NCI-H1436 treated with DMSO at 0.1 percent for 48 hours (cell line): ENCODE results near the gene THBS4.
"Not testable (repeated sequence)": the region's sequence is repeated elsewhere in the genome, so short reads cannot be mapped to it uniquely, and the experiment has no call there.

Source experiments
- DNase-seq: peaks from one replicate; lab custom pipeline; 2025; lab: John Stamatoyannopoulos, UW

The THBS4 gene

DNA sequence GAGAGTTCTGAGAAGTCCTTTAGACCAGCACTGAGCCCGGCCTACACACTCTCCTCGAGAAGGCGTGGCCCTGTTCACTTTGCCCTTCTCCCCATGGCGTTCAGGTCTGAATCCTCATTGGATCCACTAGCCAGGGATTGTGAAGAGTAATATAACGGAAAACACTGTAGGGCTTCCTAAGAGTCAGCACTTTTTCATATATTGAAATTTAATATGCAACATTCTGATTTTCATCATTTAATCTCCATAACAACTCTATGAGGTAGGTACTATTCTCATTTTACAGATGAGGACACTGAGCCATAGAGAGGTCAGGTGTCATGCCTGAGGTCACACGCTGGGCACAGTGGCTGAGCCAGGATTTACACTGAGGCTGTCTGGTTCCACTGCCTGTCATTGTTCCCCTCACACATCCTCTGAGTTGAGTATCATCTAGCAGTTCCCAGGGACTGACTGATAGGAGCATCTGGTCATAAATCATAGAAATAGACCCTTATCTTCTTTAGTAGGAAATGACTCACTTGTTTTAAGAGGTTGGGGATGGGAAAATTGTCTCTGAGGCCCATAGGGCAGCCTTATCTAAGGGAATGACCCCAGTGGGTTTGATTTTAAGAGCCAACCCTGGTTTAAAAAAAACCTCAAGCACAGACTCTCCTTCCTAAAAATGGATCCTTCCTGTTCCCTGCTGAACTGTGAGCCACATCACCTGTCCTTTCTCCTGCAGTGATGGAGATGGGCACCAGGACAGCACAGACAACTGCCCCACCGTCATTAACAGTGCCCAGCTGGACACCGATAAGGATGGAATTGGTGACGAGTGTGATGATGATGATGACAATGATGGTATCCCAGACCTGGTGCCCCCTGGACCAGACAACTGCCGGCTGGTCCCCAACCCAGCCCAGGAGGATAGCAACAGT lies 41.2 kb downstream of the THBS4 start:
- DNase-seq: no peak

GRCh38 chr5:80077051-80077714 lies 42.0 kb downstream of the THBS4 start:
- no peak for DNase-seq

DNA sequence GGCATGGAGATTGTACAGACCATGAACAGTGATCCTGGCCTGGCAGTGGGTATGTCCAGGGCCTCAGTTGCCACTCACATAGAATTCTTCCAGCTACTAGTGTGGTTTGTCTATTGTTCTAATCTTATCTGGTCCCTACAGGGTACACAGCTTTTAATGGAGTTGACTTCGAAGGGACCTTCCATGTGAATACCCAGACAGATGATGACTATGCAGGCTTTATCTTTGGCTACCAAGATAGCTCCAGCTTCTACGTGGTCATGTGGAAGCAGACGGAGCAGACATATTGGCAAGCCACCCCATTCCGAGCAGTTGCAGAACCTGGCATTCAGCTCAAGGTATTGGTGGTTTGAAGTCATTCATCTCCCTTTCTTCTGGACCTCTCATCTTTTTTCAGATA lies 43.8 kb downstream of the THBS4 start:
- DNase-seq: no peak

DNA sequence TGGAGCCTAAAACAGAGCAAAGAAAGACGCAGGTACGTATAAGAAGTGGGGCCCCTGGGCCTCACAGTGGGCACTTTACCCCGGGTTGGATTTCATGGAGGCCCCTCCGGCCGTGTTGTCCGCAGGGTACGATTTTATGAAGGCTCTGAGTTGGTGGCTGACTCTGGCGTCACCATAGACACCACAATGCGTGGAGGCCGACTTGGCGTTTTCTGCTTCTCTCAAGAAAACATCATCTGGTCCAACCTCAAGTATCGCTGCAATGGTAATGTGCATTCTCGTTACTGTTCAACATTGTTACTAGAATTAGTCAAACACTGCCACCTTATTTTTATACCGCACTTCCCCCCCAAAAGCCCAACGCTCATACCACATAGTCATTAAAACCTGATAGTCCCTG lies 47.1 kb downstream of the THBS4 start:
- no peak for DNase-seq

DNA sequence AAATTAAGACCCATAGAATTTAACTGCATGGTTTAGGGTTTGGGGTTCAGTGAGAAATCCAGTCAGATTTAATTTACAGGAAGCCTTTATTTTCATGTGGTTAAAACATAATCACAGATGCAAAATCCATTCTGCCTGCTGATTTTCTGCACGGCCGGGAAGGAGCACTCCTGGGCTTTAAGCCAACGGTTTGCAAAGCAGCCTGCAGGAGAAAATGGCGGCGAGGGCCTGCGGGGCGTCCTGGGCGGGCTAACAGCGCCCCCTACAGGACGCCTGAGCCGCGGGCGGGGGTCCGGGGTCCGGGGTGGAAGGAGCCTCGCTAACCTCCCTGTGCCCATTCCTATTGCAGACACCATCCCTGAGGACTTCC lies 47.6 kb downstream of the THBS4 start:
- DNase-seq: no peak

DNA sequence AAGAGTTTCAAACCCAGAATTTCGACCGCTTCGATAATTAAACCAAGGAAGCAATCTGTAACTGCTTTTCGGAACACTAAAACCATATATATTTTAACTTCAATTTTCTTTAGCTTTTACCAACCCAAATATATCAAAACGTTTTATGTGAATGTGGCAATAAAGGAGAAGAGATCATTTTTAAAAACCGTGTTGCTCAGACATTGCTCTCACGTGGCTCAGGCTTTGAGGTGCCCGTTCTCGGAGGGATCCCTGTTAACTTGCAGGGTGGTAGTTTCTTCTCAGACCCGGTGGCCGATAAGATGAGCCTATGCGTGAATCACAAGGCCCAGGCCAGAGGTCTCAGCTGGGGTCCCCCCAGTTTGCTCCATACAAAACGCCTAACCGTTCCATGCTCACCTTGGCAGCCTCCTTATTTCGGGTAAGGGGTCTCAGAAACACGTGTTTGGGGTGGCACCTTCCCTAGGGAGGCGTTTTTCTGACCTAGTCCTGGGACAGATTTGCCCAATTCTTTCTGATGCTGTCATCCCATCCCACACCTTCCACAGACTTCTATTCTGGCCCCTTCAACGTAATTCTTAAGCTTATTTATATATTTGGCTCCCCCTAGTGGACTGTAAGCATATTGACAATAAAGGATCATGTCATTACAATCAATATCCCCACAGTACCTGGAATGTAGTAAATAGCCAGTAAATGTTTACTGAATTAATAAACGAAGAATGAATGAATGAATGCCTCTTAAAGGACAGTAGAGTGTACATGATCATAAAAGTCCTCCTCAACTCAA lies 48.1 kb downstream of the THBS4 start:
- DNase-seq: peak; percentile 20

- DNase-seq: no peak
Measured at GRCh38 chr5:80090884-80091166, 55.7 kb downstream of the THBS4 start.

- DNase-seq: not testable (repeated sequence)
Measured at GRCh38 chr5:80091792-80092192, 56.6 kb downstream of the THBS4 start.

DNA sequence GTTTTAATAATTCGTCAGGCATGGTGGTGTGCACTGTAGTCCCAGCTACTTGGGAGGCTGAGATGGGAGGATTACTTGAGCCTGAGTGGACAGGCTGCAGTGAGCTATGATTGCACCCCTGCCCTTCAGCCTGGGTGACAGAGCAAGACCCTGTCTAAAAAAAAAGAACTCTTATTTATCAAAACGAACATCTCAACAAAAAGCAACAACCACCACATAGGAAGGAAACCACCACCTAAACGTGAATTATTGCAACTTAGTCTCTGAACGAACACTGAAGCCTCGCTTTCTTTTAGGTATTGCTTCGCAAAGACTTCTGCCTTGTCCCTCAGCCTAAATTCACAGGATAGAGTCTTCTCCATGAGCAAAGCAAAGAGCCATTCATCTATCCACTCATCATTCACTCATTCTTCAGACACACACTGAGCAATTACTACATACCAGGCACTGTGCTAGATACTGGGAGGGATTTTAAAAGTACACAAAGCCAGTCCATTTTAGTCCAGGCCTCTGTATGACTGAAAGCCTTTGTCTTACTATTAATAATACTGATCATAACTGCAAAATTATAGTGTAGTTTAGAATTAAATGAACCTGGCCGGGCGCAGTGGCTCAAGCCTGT lies 57.4 kb downstream of the THBS4 start:
- no peak for DNase-seq

DNA sequence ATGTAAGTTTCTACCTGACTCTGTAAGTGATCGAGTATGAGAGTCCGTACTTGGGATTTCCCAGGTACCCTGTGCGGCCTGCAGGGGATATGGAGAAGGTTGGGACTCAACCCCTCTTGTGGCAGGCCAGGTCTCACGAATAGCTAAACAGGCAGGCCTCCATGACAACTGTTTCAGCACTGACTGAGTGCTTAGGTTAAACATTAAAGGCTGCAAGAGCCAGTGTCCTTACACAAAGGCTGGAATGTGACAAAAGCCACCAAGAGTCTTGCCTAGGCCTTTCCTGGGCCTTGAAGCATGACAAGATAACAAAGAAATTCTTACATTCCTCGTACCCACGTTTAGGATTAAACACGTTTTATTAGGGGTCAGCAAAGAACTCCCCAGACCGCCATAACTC lies 58.6 kb downstream of the THBS4 start:
- DNase-seq: no peak

- no peak for DNase-seq
Measured at GRCh38 chr5:80094236-80094738, 59.1 kb downstream of the THBS4 start.

GRCh38 chr5:80097451-80097850 lies 62.3 kb downstream of the THBS4 start:
- DNase-seq: no peak

GRCh38 chr5:80101993-80102392 lies 66.8 kb downstream of the THBS4 start:
- DNase-seq: no peak

DNA sequence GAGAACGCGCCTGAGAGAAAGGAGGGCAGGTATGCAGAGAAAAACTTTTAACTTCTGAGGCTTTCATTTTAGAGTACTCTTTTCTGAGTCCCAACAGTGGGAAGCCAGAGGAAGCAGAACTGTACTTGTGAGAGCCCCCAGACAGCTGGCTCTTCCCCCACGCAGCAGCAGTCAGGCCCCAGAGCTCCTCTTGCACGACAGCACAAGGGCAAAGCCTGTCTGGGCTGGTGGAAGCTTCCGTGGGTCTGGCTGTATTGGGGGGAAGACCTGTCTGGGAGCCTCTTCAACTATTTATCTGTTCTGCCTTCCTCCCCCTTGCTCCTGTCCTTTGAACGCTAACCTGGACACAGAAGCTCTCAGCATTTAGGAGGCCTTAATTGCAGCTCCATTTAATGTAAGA lies 68.2 kb downstream of the THBS4 start:
- DNase-seq: no peak

DNA sequence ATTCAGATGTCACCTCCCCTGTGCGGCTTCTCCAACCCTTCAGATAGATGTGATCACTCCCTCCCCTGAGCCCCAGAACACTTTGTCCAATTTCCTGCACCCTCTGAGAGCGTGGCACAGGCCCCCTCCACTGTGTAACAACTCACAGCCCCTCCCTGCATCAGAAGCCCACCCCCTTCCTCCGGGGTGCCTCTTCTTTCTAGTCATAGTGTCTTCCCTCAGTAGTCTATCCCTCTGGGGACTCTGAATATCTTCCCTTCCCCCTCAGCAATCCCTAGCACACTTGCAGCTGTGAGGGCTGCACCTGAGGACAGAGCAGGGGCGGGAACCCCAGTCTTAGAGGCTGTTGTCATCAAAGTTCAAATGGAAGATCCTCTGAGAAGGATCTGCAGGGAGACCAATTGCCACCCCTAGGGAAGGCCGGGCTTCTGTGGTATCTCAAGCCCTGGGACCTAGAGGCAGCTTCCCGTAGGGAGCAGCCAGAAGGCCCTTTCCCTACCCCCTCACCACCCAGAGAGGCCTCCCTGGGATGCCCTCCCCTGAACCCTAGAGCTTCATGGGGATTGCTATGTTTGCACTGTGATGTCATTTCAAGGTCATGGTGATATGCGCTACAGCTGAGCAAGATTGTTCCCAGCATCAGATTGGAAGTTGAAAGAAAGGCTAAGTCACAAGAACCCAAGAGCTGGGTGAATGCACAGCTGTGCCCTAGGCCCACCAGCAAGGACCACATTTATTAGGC lies 70.7 kb downstream of the THBS4 start:
- DNase-seq: no peak

DNA sequence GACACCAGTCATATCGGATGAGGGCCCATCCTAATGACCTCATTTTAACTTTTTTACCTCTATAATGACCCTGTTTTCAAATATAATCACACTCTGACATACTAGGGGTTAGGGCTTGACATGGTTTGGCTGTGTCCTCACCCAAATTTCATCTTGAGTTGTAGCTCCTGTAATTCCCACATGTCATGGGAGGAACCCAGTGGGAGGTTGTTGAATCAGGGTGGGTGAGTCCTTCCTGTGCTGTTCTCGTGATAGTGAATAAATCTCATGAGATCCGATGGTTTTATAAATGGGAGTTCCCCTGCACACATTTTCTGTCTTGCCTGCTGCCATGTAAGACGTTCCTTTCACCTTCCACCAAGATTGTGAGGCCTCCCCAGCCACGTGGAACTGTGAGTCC lies 71.8 kb downstream of the THBS4 start:
- no peak for DNase-seq

- no peak for DNase-seq
Measured at GRCh38 chr5:80109646-80110478, 74.7 kb downstream of the THBS4 start.

GRCh38 chr5:80111376-80111990 lies 76.3 kb downstream of the THBS4 start:
- DNase-seq: not testable (repeated sequence)

- no peak for DNase-seq
Measured at GRCh38 chr5:80114860-80115259, 79.7 kb downstream of the THBS4 start.

- no peak for DNase-seq
Measured at GRCh38 chr5:80116000-80116399, 80.9 kb downstream of the THBS4 start.
